ENCODE data around the gene DIDO1. TPM values are rescaled to one million over a fixed set of nuclear protein-coding genes. Genes with fewer than 3 reads are reported as not detected.

Gene DIDO1
- total RNA-seq, 4 donors from 2014 or later, result 40.6 to 64.4 (median 54.1) TPM

DNA sequence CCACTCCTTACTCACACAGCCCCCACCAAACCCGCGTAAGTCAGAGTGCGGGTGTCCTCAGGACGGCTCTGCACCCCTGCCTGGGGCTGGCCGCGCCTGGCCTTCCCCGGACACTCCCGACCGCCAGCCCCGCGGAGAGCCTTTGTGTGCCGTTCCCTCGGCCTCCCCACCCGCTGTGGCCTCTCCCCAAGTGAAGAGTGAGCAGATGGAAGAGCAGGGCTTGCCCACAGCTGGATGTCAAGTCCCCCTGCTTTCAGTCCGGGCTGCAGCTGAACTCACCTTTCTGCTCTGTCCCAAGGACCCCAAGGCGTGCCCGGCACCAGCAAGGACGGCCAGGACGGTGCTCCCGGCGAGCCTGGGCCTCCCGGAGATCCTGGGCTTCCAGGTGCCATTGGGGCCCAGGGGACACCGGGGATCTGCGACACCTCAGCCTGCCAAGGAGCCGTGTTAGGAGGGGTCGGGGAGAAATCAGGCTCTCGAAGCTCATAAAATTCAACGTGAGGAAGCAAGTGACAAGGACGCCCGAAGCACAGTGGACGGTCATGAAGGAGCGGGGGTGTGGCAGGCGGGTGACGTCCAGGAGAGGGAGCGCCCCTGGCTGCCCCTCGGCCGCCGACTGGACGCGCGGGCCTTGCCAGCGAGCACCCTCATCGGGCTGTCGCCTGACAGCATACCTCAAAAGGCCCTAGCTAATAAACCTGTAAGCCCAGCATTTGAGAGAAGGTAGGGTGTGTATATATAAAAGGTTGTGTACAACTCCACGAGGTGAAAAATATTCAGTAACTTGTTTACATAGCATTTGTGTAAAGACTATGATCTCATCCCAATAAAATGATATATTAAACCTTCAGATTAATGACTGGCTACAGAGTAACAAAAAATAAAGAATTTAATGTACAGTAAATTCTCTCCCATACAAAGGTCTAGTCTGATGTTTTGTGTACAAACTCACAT lies 85.8 kb downstream of the DIDO1 start:
- TF ChIP-seq, protein P1, sequence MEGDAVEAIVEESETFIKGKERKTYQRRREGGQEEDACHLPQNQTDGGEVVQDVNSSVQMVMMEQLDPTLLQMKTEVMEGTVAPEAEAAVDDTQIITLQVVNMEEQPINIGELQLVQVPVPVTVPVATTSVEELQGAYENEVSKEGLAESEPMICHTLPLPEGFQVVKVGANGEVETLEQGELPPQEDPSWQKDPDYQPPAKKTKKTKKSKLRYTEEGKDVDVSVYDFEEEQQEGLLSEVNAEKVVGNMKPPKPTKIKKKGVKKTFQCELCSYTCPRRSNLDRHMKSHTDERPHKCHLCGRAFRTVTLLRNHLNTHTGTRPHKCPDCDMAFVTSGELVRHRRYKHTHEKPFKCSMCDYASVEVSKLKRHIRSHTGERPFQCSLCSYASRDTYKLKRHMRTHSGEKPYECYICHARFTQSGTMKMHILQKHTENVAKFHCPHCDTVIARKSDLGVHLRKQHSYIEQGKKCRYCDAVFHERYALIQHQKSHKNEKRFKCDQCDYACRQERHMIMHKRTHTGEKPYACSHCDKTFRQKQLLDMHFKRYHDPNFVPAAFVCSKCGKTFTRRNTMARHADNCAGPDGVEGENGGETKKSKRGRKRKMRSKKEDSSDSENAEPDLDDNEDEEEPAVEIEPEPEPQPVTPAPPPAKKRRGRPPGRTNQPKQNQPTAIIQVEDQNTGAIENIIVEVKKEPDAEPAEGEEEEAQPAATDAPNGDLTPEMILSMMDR (IDR thresholded peaks at IDR 0.05), result no peak
- no peak for ATAC-seq (ENCODE audit: low FRiP score)
- no peak for DNase-seq (ENCODE audit: low spot score)

DNA sequence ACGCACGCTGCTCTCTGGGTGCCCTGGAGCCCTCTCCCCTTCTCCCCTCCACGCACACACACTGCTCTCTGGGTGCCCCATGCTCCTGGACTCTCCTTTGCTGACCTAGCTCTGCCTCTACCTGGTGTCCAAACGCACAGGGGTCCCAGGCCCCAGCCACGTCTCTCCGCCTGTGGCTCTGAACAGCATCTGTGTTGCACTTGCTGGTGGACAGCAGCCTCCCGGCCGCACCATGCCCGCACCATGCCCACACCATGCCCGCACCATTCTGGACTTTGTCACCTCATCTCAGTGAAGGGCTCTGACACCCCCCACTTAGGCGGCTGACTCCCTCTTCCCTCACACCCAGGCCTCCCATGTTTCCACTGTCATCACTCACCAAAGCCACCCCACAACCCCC lies 86.5 kb downstream of the DIDO1 start:
- no peak for DNase-seq (ENCODE audit: low spot score)
- no peak for ATAC-seq (ENCODE audit: low FRiP score)
- TF ChIP-seq, protein P1 (IDR thresholded peaks at IDR 0.05), result no peak

DNA sequence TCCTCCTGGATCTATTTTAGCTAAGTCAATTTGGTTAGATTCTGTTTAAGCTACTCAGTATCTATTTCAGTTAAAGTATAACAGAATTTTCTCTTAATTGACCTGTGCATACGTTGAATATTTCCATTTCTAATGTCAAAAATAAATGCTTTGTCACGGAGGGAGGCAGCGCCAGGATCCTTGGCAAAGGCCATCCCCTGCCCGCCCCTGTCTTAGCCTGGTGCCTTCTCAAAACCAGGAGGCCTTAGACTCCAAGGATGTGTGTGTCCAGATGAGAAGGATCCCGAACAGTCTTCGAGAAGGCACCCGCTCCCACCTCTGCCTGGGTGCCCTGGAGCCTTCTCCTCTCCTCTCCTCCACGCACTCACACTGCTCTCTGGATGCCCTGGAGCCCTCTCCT lies 87.0 kb downstream of the DIDO1 start:
- no peak for DNase-seq (ENCODE audit: low spot score)
- ATAC-seq (ENCODE audit: low FRiP score), result no peak
- TF ChIP-seq, protein P1 (IDR thresholded peaks at IDR 0.05), result no peak

DNA sequence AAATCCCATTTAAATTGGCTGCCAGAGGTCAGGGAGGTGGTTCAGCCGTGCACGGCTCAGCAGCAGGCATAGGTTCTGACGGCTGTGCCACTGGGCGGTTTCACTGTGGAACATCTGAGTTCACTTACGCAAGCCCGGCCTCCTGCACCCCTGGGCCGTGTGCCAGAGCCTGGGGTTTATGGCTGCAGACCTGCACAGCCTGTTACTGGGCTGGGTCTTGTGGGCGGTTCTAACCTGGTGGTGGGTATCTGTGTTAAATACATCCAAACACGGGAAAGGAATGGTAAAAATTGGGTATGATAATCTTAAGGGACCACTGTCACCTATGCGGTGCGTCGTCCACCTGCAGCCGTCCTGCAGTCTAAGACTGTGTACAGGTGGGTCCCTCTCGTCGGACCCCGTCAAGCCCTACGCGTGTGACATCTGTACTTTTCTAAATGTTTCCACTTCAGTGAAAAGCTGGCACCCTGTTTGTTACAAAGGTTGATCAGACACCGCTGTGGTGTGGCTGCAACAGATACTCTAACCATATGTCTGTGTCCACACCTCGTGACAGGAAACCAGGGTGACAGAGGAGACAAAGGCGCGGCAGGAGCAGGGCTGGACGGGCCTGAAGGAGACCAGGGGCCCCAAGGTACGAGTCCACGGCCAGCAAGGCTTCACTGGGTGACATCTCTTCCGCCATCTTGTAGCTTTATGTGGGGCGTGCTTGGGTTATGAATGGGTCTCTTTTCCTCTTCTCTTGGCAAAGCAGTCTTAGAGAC lies 88.0 kb downstream of the DIDO1 start:
- DNase-seq (ENCODE audit: low spot score) (no peak), ATAC-seq (ENCODE audit: low FRiP score) (peak; percentile 59)
- TF ChIP-seq, protein P1 (IDR thresholded peaks at IDR 0.05), result no peak

DNA sequence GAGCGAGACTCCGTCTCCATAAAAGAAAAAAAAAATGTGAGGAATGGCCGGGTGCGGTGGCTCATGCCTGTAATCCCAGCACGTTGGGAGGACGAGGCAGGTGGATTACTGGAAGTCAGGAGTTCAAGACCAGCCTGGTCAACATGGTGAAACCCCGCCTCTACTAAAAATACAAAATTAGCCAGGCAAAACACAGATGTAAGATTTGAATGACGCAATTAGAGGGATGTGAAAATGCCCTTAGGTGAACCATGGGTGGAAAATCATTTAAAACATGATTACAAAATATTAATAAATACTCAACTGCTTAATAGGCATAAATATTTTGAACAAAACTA lies 88.5 kb downstream of the DIDO1 start:
- TF ChIP-seq, protein P1 (IDR thresholded peaks at IDR 0.05), result no peak
- no peak for DNase-seq (ENCODE audit: low spot score)
- no peak for ATAC-seq (ENCODE audit: low FRiP score)

DNA sequence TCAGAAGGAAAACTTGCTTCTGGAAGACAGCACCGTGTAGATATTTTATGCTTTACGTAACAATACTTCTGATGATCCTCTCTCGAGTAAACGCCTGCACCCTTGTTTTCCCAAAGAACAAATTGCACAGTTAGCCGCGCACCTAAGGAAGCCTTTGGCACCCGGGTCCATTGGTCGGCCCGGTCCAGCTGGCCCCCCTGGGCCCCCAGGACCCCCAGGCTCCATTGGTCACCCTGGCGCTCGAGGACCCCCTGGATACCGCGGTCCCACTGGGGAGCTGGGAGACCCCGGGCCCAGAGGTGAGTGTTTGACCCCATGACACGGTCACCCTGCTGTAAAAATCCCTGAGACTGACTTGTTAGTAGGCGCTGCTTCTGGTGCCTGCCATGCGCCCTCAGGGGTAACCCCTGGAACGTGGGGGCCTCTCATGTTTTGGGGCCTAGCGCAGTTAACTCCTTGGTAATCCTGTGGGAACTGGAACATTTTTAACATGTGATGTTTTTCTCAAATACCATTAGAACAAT lies 89.3 kb downstream of the DIDO1 start:
- ATAC-seq (ENCODE audit: low FRiP score) (no peak), DNase-seq (ENCODE audit: low spot score) (no peak)
- TF ChIP-seq, protein P1 (IDR thresholded peaks at IDR 0.05), result no peak
